Vagina (tissue), 2 donors: ENCODE results near the gene GOLGA6L6. TPM values are rescaled to one million over a fixed set of nuclear protein-coding genes. Genes with fewer than 3 reads are reported as not detected.
"Not testable (repeated sequence)": the region's sequence is repeated elsewhere in the genome, so short reads cannot be mapped to it uniquely, and the experiment has no call there.

Experiments used
- DNase-seq, 2 donors: peaks; one replicate each; pipeline ENCODE4 v3.0.0-alpha.2; 2017; ENCODE audit errors: extremely low spot score in 2 of 2
- H3K27ac ChIP-seq: fragments of 200-600 bp; sonication (generic); one replicate; pipeline ENCODE4 v1.5.1; 2019
- H3K27me3 ChIP-seq: fragments of 200-600 bp; sonication (generic); one replicate; pipeline ENCODE4 v1.5.1; 2019
- H3K36me3 ChIP-seq, 2 donors: fragments of 200-600 bp; sonication (generic); one replicate each; pipeline ENCODE4 v1.5.1; 2017 to 2019
- H3K4me1 ChIP-seq: fragments of 200-600 bp; sonication (generic); one replicate; pipeline ENCODE4 v1.5.1; 2019
- H3K4me3 ChIP-seq, 2 donors: fragments of 200-600 bp; sonication (generic); 1 replicate in 1 of 2; 2 replicates in 1 of 2; pipeline ENCODE4 v1.5.1; 2016 to 2019
- H3K9me3 ChIP-seq: fragments of 200-600 bp; sonication (generic); one replicate; pipeline ENCODE4 v1.5.1; 2019
- intact Hi-C: fragments of 100-400 bp; cut with DNase I; formaldehyde crosslinking; loops from one replicate; pipeline ENCODE4 v1.15.1; 2023
- small RNA-seq: library from RNA; depleted of rRNA; stranded (forward); fragments of <200 nt; gene quantifications from one replicate; pipeline ENCODE3, GENCODE V24; 2016
- total RNA-seq: library from RNA; depleted of rRNA; stranded (reverse); fragments of >200 nt; gene quantifications from one replicate; pipeline ENCODE4 v1.2.3, GENCODE V29; 2016

The GOLGA6L6 gene
- total RNA-seq, 1 donor from 2014 or later = not detected

- DNase-seq = not testable (repeated sequence)
Measured at GRCh38 chr15:20492598-20492997, 49.0 kb downstream of the GOLGA6L6 start.

GRCh38 chr15:20489320-20489719 lies 52.3 kb downstream of the GOLGA6L6 start:
- H3K27me3 ChIP-seq, DNase-seq, H3K36me3 ChIP-seq, intact Hi-C loops, H3K9me3 ChIP-seq, H3K4me3 ChIP-seq, H3K4me1 ChIP-seq, H3K27ac ChIP-seq: not testable (repeated sequence)

More at GRCh38 chr15:20492598-20492997, 49.0 kb downstream of the GOLGA6L6 start:
- H3K9me3 ChIP-seq, H3K27ac ChIP-seq, H3K27me3 ChIP-seq, H3K4me1 ChIP-seq, H3K36me3 ChIP-seq, intact Hi-C loops, H3K4me3 ChIP-seq: not testable (repeated sequence)

Small RNA genes lying within 50 kb of the gene (small RNA-seq; reads per million reads assigned to genes)
- gene RN7SL759P = not detected
